HG02973 (cell line): Measurements from ENCODE around the gene TNFAIP3.

Source experiments
- ATAC-seq: cut with Tn5 transposase; IDR thresholded peaks from one replicate; pipeline ENCODE4 v1.9.1; 2021; ENCODE audit warnings: moderate library complexity; ENCODE audit not compliant: unreplicated experiment

TNFAIP3 gene

GRCh38 chr6:137862419-137863090, 4.5 kb upstream of the TNFAIP3 start:
- ATAC-seq, result no peak

GRCh38 chr6:137863091-137863797, 3.8 kb upstream of the TNFAIP3 start:
- ATAC-seq, result no peak

GRCh38 chr6:137864812-137865508, 2.1 kb upstream of the TNFAIP3 start:
- no peak for ATAC-seq

- ATAC-seq, result peak; percentile 30
These were observed 702 bp upstream of the TNFAIP3 start for GRCh38 chr6:137866200-137866913.

- ATAC-seq, result peak; percentile 0
These were observed 838 bp downstream of the TNFAIP3 start for GRCh38 chr6:137867685-137868509.

- no peak for ATAC-seq
These were observed 1.9 kb downstream of the TNFAIP3 start for GRCh38 chr6:137868721-137869548.

- no peak for ATAC-seq
These were observed 2.7 kb downstream of the TNFAIP3 start for GRCh38 chr6:137869549-137870307.

- no peak for ATAC-seq
These were observed 3.2 kb downstream of the TNFAIP3 start for GRCh38 chr6:137870308-137870644.

- peak; percentile 24 for ATAC-seq
These were observed 3.7 kb downstream of the TNFAIP3 start for GRCh38 chr6:137870744-137871247.

GRCh38 chr6:137871291-137871690, 4.2 kb downstream of the TNFAIP3 start:
- no peak for ATAC-seq

- ATAC-seq, result no peak
These were observed 4.9 kb downstream of the TNFAIP3 start for GRCh38 chr6:137871831-137872454.

- no peak for ATAC-seq
These were observed 5.6 kb downstream of the TNFAIP3 start for GRCh38 chr6:137872581-137873115.

- peak; percentile 44 for ATAC-seq
These were observed 6.3 kb downstream of the TNFAIP3 start for GRCh38 chr6:137873273-137873762.

GRCh38 chr6:137874204-137875057, 7.4 kb downstream of the TNFAIP3 start:
- ATAC-seq, result no peak

GRCh38 chr6:137875058-137875520, 8.0 kb downstream of the TNFAIP3 start:
- ATAC-seq, result no peak

- ATAC-seq, result no peak
These were observed 8.5 kb downstream of the TNFAIP3 start for GRCh38 chr6:137875606-137876005.

- ATAC-seq, result no peak
These were observed 9.5 kb downstream of the TNFAIP3 start for GRCh38 chr6:137876547-137876946.
